Liver (tissue), 9 donors: ENCODE results near the gene DAND5. TPM values are rescaled to one million over a fixed set of nuclear protein-coding genes. Genes with fewer than 3 reads are reported as not detected.

ENCODE experiments used
- DNase-seq: peaks from one replicate; pipeline ENCODE4 v3.0.0-alpha.2; 2017; ENCODE audit warnings: low spot score
- H3K27ac ChIP-seq, 2 donors: one replicate each; pipeline ENCODE4 v1.7.0; 2013; ENCODE audit warnings: inconsistent platforms in 2 of 2, low read length in 2 of 2, control low read depth in 1 of 2, low read depth in 1 of 2, mild to moderate bottlenecking in 1 of 2
- H3K27me3 ChIP-seq, 4 donors: one replicate each; pipeline versions ENCODE4 v1.6.1 to v1.7.0; 2013; ENCODE audit warnings: low read length in 3 of 4, inconsistent platforms in 1 of 4, mild to moderate bottlenecking in 1 of 4, moderate library complexity in 1 of 4; ENCODE audit not compliant: control insufficient read depth in 4 of 4, insufficient read depth in 4 of 4
- H3K36me3 ChIP-seq, 4 donors: one replicate each; pipeline versions ENCODE4 v1.6.1 to v1.7.0; 2013; ENCODE audit warnings: low read length in 3 of 4, mild to moderate bottlenecking in 3 of 4, low read depth in 1 of 4, moderate library complexity in 1 of 4; ENCODE audit not compliant: control insufficient read depth in 4 of 4, insufficient read depth in 3 of 4
- H3K4me1 ChIP-seq, 4 donors: one replicate each; pipeline versions ENCODE4 v1.6.1 to v1.7.0; 2013; ENCODE audit warnings: low read length in 3 of 4, mild to moderate bottlenecking in 3 of 4, moderate library complexity in 1 of 4; ENCODE audit not compliant: control insufficient read depth in 4 of 4, insufficient read depth in 4 of 4
- H3K4me3 ChIP-seq, 3 donors: one replicate each; pipeline versions ENCODE4 v1.6.1 to v1.7.0; 2013; ENCODE audit warnings: low read length in 3 of 3, control low read depth in 1 of 3, low read depth in 1 of 3, mild to moderate bottlenecking in 1 of 3
- H3K9ac ChIP-seq, 2 donors: one replicate each; pipeline ENCODE4 v1.7.0; 2013; ENCODE audit warnings: low read length in 2 of 2, mild to moderate bottlenecking in 2 of 2, moderate library complexity in 2 of 2, control low read depth in 1 of 2, low read depth in 1 of 2
- H3K9me3 ChIP-seq, 4 donors: one replicate each; pipeline versions ENCODE4 v1.6.1 to v1.7.0; 2013; ENCODE audit warnings: low read length in 3 of 4; ENCODE audit not compliant: control insufficient read depth in 4 of 4
- ATF3 ChIP-seq: IDR thresholded peaks from 2 replicates; pipeline ENCODE4 v1.6.1; 2016; ENCODE audit warnings: antibody characterized with exemption
- CTCF ChIP-seq: fragments of 150-350 bp; IDR thresholded peaks from 2 replicates; pipeline ENCODE4 v1.5.1; 2017; ENCODE audit warnings: improper control_type of control experiment, low read depth, low read length; ENCODE audit not compliant: missing input control
- EGR1 ChIP-seq, 2 donors: IDR thresholded peaks; 2 replicates each; pipeline ENCODE4 v1.6.1; 2016 to 2018; ENCODE audit warnings: antibody characterized with exemption in 2 of 2, low read depth in 2 of 2
- FOXA1 ChIP-seq: IDR thresholded peaks from 2 replicates; pipeline ENCODE4 v1.6.1; 2016; ENCODE audit warnings: antibody characterized with exemption
- GABPA ChIP-seq, 2 donors: IDR thresholded peaks in 1 of 2; conservative IDR thresholded peaks in 1 of 2; 2 replicates each; pipeline ENCODE4 v1.6.1; 2016; ENCODE audit warnings: antibody characterized with exemption in 2 of 2, mild to moderate bottlenecking in 1 of 2, moderate library complexity in 1 of 2
- HNF4A ChIP-seq, 2 donors: conservative IDR thresholded peaks; 2 replicates each; pipeline ENCODE4 v1.6.1; 2016; ENCODE audit warnings: antibody characterized with exemption in 2 of 2, mild to moderate bottlenecking in 2 of 2
- HNF4G ChIP-seq: IDR thresholded peaks from 2 replicates; pipeline ENCODE4 v1.6.1; 2016; ENCODE audit warnings: antibody characterized with exemption
- JUND ChIP-seq, 2 donors: IDR thresholded peaks; 2 replicates each; pipeline ENCODE4 v1.6.1; 2016; ENCODE audit warnings: antibody characterized with exemption in 2 of 2
- MAX ChIP-seq: IDR thresholded peaks from 2 replicates; pipeline ENCODE4 v1.6.1; 2016; ENCODE audit warnings: antibody characterized with exemption
- REST ChIP-seq: IDR thresholded peaks from 2 replicates; pipeline ENCODE4 v1.6.1; 2016; ENCODE audit warnings: antibody characterized with exemption, mild to moderate bottlenecking
- RXRA ChIP-seq, 2 donors: IDR thresholded peaks; 2 replicates each; pipeline ENCODE4 v1.6.1; 2017 to 2018; ENCODE audit warnings: antibody characterized with exemption in 2 of 2, mild to moderate bottlenecking in 1 of 2
- TAF1 ChIP-seq: conservative IDR thresholded peaks from 2 replicates; pipeline ENCODE4 v1.6.1; 2016; ENCODE audit warnings: antibody characterized with exemption, mild to moderate bottlenecking
- ZBTB33 ChIP-seq: IDR thresholded peaks from 2 replicates; pipeline ENCODE4 v1.6.1; 2016; ENCODE audit warnings: antibody characterized with exemption
- WGBS: extraction: QIAGEN DNeasy Blood & Tissue Kit; methylation state at CpG from one replicate; pipeline ENCODE4 v1.1.7; 2013; 5-methylcytosine and 5-hydroxymethylcytosine counted together
- polyA plus RNA-seq, 2 donors: library from polyadenylated mRNA; stranded (reverse) in 1 of 2; unstranded in 1 of 2; fragments of 200-250 nt in 1 of 2; fragments of >200 nt in 1 of 2; fragmentation: Nextera tagmentation in 1 of 2; extraction: Ambion mirVana in 1 of 2; gene quantifications; one replicate each; pipeline versions ENCODE4 v1.2.1 to v1.2.3, GENCODE V29; 2013 to 2015
- total RNA-seq, 2 donors: library from RNA; depleted of rRNA; stranded (reverse); fragments of >200 nt; gene quantifications; one replicate each; pipeline ENCODE4 v1.2.3, GENCODE V29; 2014
- donor health status: healthy.
- donor health status: healthy.
- donor health status: healthy.
- donor health status: healthy.
- donor health status: healthy.

DAND5 gene
- total and polyA plus RNA-seq, 4 donors, result 0.23 TPM; not detected in 3

- peaks cover 13 to 32% (median 29%) of the 10 kb centered on the region in 4 donors for H3K36me3 ChIP-seq
- peak overlapping the region; percentile 76 to 91 for H3K9ac ChIP-seq
- H3K27ac ChIP-seq, result peak overlapping the region; percentile 81 to 84
- DNase-seq, result no peak
- WGBS, result under 1% methylated on average over 54 of the region's 54 CpGs
- H3K4me1 ChIP-seq, result peaks cover 10 to 46% (median 33%) of the 10 kb centered on the region in 4 donors
- no peaks in the 10 kb centered on the region for H3K9me3 ChIP-seq
- TF ChIP-seq EGR1 (IDR thresholded peaks at IDR 0.05; ENCODE audit: low read depth in 2 of 2), result peak; percentile 20 to 41
- peak; percentile 6 for TF ChIP-seq CTCF
- TF ChIP-seq REST, result no peak
- peak overlapping the region; percentile 82 to 97 (median 85) for H3K4me3 ChIP-seq
- no peaks in the 10 kb centered on the region for H3K27me3 ChIP-seq
Measured at GRCh38 chr19:12938779-12939601, 30.4 kb upstream of the DAND5 start.

GRCh38 chr19:12939975-12940423 lies 29.4 kb upstream of the DAND5 start:
- H3K4me3 ChIP-seq, result peak overlapping the region; percentile 82 to 97 (median 85)
- peaks cover 17 to 42% (median 37%) of the 10 kb centered on the region in 4 donors for H3K36me3 ChIP-seq
- no peaks in the 10 kb centered on the region for H3K9me3 ChIP-seq
- WGBS, result 63% methylated on average over 10 of the region's 10 CpGs
- peaks cover 10 to 44% (median 32%) of the 10 kb centered on the region in 4 donors for H3K4me1 ChIP-seq
- TF ChIP-seq RXRA (IDR thresholded peaks at IDR 0.05), result no peak
- peak overlapping the region in 1 of 2 donors; percentile 76 for H3K9ac ChIP-seq
- H3K27ac ChIP-seq, result no peak overlapping the region
- DNase-seq, result no peak
- no peaks in the 10 kb centered on the region for H3K27me3 ChIP-seq

- Histone ChIP-seq H3K27me3 (no peaks in the 10 kb centered on the region), H3K4me1 (peaks cover 10 to 44% (median 32%) of the 10 kb centered on the region in 4 donors), H3K4me3 (peak overlapping the region in 1 of 3 donors; percentile 82), H3K36me3 (peaks cover 17 to 43% (median 37%) of the 10 kb centered on the region in 4 donors), H3K9me3 (no peaks in the 10 kb centered on the region), H3K27ac (no peak overlapping the region), H3K9ac (no peak overlapping the region)
- WGBS, result 70% methylated on average over 2 of the region's 2 CpGs
- no peak for DNase-seq
- TF ChIP-seq HNF4A (conservative IDR thresholded peaks at IDR 0.05) (no peak), HNF4G (no peak), TAF1 (no peak), MAX (no peak), GABPA (IDR thresholded peaks at IDR 0.05 in 1 of 2, conservative IDR thresholded peaks at IDR 0.05 in 1 of 2) (no peak), ZBTB33 (no peak), EGR1 (IDR thresholded peaks at IDR 0.05; ENCODE audit: low read depth in 2 of 2) (no peak), ATF3 (no peak), RXRA (IDR thresholded peaks at IDR 0.05) (no peak), REST (no peak), FOXA1 (no peak), JUND (IDR thresholded peaks at IDR 0.05) (no peak)
Measured at GRCh38 chr19:12940897-12941296, 28.5 kb upstream of the DAND5 start.
